ENCODE data around the gene CPLX1. TPM values are rescaled to one million over a fixed set of nuclear protein-coding genes. Genes with fewer than 3 reads are reported as not detected.
A peak's percentile ranks its signal among the peaks of the same experiment; 100 is the strongest.

The CPLX1 gene
- total and polyA plus RNA-seq, 7 donors, result 0.44 to 2.3 (median 1.4) TPM

DNA sequence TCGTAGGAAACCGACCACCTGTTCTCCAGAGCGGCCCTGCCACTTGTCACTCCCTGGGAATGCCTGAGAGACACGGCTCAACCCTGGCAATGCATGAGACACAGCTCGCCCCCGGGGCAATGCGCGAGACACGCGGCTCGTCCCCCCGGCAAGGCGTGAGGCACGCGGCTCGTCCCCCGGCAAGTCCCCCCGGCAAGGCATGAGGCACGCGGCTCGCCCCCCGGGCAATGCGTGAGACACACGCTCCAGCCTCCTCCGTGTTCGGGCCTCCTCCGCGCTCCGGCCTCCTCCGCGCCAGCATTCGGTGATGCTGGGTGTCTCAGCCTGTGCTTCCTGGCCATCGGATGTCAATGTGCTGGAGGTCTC lies 27.5 kb upstream of the CPLX1 start:
- Histone ChIP-seq H3K4me3 (no peak overlapping the region), H3K4me1 (no peaks in the 10 kb centered on the region), H3K36me3 (ENCODE audit: insufficient read depth in 1 of 2, low read depth in 1 of 2) (peaks cover 3 to 60% of the 10 kb centered on the region in 2 donors), H3K9me3 (no peaks in the 10 kb centered on the region), H3K27ac (no peak overlapping the region), H3K27me3 (ENCODE audit: insufficient read depth in 3 of 3, low read length in 2 of 3) (no peaks in the 10 kb centered on the region)
- intact Hi-C loops (cut with DNase I), result no loop called here
- 91 to 95% (median 94%) methylated on average over 32 to 33 of the region's 33 CpGs for WGBS, 3 donors
- ATAC-seq (no peak), DNase-seq (peak in 1 of 2 donors; percentile 26)
- TF ChIP-seq, protein P1, sequence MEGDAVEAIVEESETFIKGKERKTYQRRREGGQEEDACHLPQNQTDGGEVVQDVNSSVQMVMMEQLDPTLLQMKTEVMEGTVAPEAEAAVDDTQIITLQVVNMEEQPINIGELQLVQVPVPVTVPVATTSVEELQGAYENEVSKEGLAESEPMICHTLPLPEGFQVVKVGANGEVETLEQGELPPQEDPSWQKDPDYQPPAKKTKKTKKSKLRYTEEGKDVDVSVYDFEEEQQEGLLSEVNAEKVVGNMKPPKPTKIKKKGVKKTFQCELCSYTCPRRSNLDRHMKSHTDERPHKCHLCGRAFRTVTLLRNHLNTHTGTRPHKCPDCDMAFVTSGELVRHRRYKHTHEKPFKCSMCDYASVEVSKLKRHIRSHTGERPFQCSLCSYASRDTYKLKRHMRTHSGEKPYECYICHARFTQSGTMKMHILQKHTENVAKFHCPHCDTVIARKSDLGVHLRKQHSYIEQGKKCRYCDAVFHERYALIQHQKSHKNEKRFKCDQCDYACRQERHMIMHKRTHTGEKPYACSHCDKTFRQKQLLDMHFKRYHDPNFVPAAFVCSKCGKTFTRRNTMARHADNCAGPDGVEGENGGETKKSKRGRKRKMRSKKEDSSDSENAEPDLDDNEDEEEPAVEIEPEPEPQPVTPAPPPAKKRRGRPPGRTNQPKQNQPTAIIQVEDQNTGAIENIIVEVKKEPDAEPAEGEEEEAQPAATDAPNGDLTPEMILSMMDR (IDR thresholded peaks at IDR 0.05), result no peak

DNA sequence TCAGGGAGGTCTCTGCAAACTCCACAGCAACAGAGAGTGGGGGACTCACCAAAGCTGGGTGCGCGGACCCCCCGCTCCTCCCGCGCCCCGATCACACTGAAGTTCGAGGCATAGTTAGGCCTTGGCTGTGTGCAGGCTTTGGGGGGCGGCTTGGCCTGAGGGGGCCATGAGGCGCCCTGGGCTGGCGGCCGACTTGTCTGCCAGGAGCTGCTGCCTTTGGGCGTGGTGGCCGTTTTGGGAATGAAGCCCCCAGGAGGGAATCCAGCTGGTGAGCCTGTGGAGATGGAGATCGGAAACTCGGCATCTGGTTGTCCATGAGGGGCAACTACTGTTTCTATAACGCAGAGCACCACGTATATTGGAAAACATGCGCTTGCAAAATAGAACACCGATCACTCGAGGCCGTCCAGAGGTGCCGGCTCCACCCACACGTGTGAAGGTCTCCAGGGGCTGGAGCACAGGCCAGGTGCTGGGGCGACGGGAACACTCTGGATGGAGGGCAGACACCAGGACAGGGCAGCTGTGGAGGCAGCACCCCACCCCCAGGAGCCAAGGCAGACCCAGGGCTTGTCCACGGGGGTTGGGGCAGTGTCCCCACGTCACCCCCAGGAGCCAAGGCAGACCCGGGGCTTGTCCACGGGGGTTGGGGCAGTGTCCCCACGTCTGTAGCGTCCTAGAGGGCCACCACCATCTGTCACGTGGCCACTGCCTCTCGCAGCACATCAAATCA lies 25.9 kb upstream of the CPLX1 start:
- peaks cover 0 to 45% of the 10 kb centered on the region in 2 donors for H3K36me3 ChIP-seq (ENCODE audit: insufficient read depth in 1 of 2, low read depth in 1 of 2)
- TF ChIP-seq, protein P1 (IDR thresholded peaks at IDR 0.05), result no peak
- intact Hi-C loops (cut with DNase I), result no loop called here
- no peaks in the 10 kb centered on the region for H3K27me3 ChIP-seq (ENCODE audit: insufficient read depth in 3 of 3, low read length in 2 of 3)
- ATAC-seq, result peak in 1 of 4 donors; percentile 17
- no peak overlapping the region for H3K4me3 ChIP-seq
- 92 to 95% (median 94%) methylated on average over 32 to 33 of the region's 33 CpGs for WGBS, 3 donors
- no peaks in the 10 kb centered on the region for H3K9me3 ChIP-seq
- H3K27ac ChIP-seq, result no peak overlapping the region
- no peaks in the 10 kb centered on the region for H3K4me1 ChIP-seq
- DNase-seq, result peak; percentile 4 to 42

DNA sequence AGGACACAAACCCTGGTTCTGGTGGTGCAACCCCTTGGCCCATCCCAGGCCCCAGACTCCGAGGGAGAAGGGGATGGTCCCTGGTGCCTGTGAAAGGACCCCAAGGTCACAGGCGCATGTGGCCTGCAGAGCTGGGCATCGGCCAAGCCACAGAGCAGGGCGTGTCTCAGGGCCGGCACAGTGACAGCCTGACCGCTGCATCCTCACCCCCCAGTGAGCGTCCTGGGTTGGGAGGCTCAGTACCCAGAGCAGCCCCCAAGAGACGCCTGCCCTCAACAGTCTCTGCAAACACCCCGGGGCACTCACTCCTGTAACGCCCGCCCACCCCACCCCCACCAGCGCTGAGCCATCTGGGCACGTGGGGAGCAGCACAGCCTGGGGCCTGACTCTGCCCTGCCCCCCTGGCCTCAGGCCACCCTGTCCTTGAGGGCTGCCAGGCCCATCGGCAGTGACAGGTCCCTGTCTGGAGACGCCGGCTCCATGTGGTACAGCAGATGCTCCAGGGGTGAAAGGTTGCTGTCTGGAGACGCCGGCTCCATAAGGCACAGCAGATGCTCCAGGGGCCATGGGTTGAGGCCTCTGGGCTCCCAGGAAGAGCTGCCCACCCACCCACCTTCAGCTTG lies 24.5 kb upstream of the CPLX1 start:
- DNase-seq (peak; percentile 14 to 26), ATAC-seq (no peak)
- 83 to 91% (median 86%) methylated on average over 18 of the region's 18 CpGs for WGBS, 3 donors
- TF ChIP-seq, protein P1 (IDR thresholded peaks at IDR 0.05), result no peak
- H3K9me3 ChIP-seq, result no peaks in the 10 kb centered on the region
- H3K27me3 ChIP-seq (ENCODE audit: insufficient read depth in 3 of 3, low read length in 2 of 3), result no peaks in the 10 kb centered on the region
- H3K36me3 ChIP-seq (ENCODE audit: insufficient read depth in 1 of 2, low read depth in 1 of 2), result peaks cover 0 to 41% of the 10 kb centered on the region in 2 donors
- no peak overlapping the region for H3K4me3 ChIP-seq
- intact Hi-C loops (cut with DNase I), result no loop called here
- H3K4me1 ChIP-seq, result no peaks in the 10 kb centered on the region
- H3K27ac ChIP-seq, result no peak overlapping the region

DNA sequence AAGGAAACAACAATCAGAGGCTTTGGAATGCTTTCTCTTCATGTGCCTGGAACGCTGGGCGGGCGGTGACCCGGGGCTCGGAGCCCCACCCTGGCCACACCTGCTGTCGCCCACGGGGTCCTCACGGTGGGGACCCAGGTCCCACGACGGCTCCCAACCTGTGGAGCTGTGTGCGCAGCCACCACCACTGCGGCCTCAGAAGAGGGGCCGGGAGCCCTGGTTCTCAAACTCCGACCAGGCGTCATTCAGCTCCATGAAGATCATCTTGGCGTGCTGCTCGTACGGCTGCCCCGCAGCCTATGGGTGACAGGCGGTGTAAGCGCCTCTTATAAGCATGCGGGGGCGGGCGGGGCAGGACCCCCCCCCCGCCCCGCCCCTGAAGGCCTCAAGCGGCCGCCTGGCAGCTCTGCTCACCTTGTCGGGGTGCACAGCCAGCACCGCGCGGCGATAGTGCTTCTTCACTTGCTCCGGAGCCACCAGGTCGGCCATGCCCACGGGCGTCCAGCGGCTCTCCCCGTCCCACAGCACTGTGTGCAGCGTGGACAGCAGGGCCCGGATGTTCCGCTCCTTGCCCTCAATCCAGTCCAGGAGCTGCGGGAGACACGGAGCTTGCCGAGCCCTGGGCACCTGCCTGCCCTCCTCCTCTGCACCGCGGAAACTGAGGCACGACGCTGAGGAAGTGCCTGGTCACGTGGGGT lies 23.7 kb upstream of the CPLX1 start:
- ATAC-seq (no peak), DNase-seq (peak; percentile 10 to 43)
- no peak overlapping the region for H3K27ac ChIP-seq
- H3K4me3 ChIP-seq, result no peak overlapping the region
- peaks cover 0 to 41% of the 10 kb centered on the region in 2 donors for H3K36me3 ChIP-seq (ENCODE audit: insufficient read depth in 1 of 2, low read depth in 1 of 2)
- no peaks in the 10 kb centered on the region for H3K4me1 ChIP-seq
- no peaks in the 10 kb centered on the region for H3K27me3 ChIP-seq (ENCODE audit: insufficient read depth in 3 of 3, low read length in 2 of 3)
- WGBS, 3 donors, result 92 to 95% (median 94%) methylated on average over 46 to 50 of the region's 50 CpGs
- H3K9me3 ChIP-seq, result no peaks in the 10 kb centered on the region
- intact Hi-C loops (cut with DNase I), result no loop called here
- TF ChIP-seq, protein P1 (IDR thresholded peaks at IDR 0.05), result no peak

All from psoas muscle (tissue), 8 donors.